Smooth muscle cell (in vitro differentiated cells): ENCODE measurements around the gene LMF2. TPM values are rescaled to one million over a fixed set of nuclear protein-coding genes. Genes with fewer than 3 reads are reported as not detected.

Source experiments
- DNase-seq: peaks from one replicate; lab custom pipeline; 2025; ENCODE audit not compliant: unreplicated experiment; lab: John Stamatoyannopoulos, UW
- H2AFZ ChIP-seq: fragments of 200-600 bp; sonication (generic); 2 replicates; pipeline ENCODE4 v1.6.0; 2016; ENCODE audit warnings: antibody characterized with exemption, low read depth, mild to moderate bottlenecking
- H3F3A ChIP-seq: fragments of 200-600 bp; sonication (generic); 2 replicates; pipeline ENCODE4 v1.6.0; 2017; ENCODE audit warnings: antibody characterized with exemption, low read depth
- H3K27ac ChIP-seq: fragments of 200-600 bp; sonication (generic); 2 replicates; pipeline ENCODE4 v1.5.1; 2016; ENCODE audit warnings: low read depth, mild to moderate bottlenecking
- H3K27me3 ChIP-seq: fragments of 200-600 bp; sonication (generic); 2 replicates; pipeline ENCODE4 v1.6.1; 2016; ENCODE audit warnings: low read depth, mild to moderate bottlenecking
- H3K36me3 ChIP-seq: fragments of 200-600 bp; sonication (generic); 2 replicates; pipeline ENCODE4 v1.5.1; 2016; ENCODE audit warnings: low read depth
- H3K4me1 ChIP-seq: fragments of 200-600 bp; sonication (generic); 2 replicates; pipeline ENCODE4 v1.5.1; 2016; ENCODE audit warnings: low read depth
- H3K4me2 ChIP-seq: fragments of 200-600 bp; sonication (generic); 2 replicates; pipeline ENCODE4 v1.6.0; 2016; ENCODE audit warnings: mild to moderate bottlenecking
- H3K4me3 ChIP-seq: fragments of 200-600 bp; sonication (generic); 2 replicates; pipeline ENCODE4 v1.5.1; 2016; ENCODE audit warnings: mild to moderate bottlenecking
- H3K79me2 ChIP-seq: fragments of 200-600 bp; sonication (generic); 2 replicates; pipeline ENCODE4 v1.6.0; 2016; ENCODE audit warnings: low read depth, mild to moderate bottlenecking
- H3K9ac ChIP-seq: fragments of 200-600 bp; sonication (generic); 2 replicates; pipeline ENCODE4 v1.6.0; 2016; ENCODE audit warnings: low read depth
- H3K9me3 ChIP-seq: fragments of 200-600 bp; sonication (generic); replicated peaks from 2 replicates; pipeline ENCODE4 v1.5.1; 2016; ENCODE audit warnings: low read depth
- H4K20me1 ChIP-seq: fragments of 200-600 bp; sonication (generic); 2 replicates; pipeline ENCODE4 v1.6.0; 2016; ENCODE audit warnings: low read depth
- CTCF ChIP-seq: fragments of 200-600 bp; sonication (generic); IDR thresholded peaks from 2 replicates; pipeline ENCODE4 v1.5.1; 2017; ENCODE audit warnings: borderline replicate concordance, mild to moderate bottlenecking, antibody characterized with exemption; ENCODE audit not compliant: insufficient read depth, poor library complexity, severe bottlenecking
- WGBS: methylation state at CpG from one replicate; pipeline ENCODE4 v1.1.7; 2016; ENCODE audit warnings: low lambda C conversion rate; 5-methylcytosine and 5-hydroxymethylcytosine counted together
- polyA plus RNA-seq: library from polyadenylated mRNA; unstranded; fragments of >200 nt; fragmentation: Nextera tagmentation; extraction: Ambion mirVana; gene quantifications from 2 replicates; pipeline ENCODE4 v1.2.1, GENCODE V29; 2016
- total RNA-seq: library from RNA; depleted of rRNA; stranded (reverse); fragments of >200 nt; gene quantifications from 2 replicates; pipeline ENCODE4 v1.2.3, GENCODE V29; 2014

The LMF2 gene
- total and polyA plus RNA-seq, 2 experiments from 2014 or later, result 53.5 to 130 TPM

- H4K20me1 ChIP-seq, result peaks cover 64% of the 10 kb centered on the region
- peaks cover 66% of the 10 kb centered on the region for H3K79me2 ChIP-seq
- peak overlapping the region; percentile 94 for H3K4me3 ChIP-seq
- H3K4me2 ChIP-seq, result peak overlapping the region; percentile 94
- H3K9me3 ChIP-seq, result no peaks in the 10 kb centered on the region
- no peak overlapping the region for H2AFZ ChIP-seq
- no peaks in the 10 kb centered on the region for H3K27me3 ChIP-seq
- peak overlapping the region; percentile 68 for H3K27ac ChIP-seq
- DNase-seq, result no peak
- 88% methylated on average over 6 of the region's 6 CpGs for WGBS
- peak overlapping the region; percentile 35 for H3K9ac ChIP-seq
- no peaks in the 10 kb centered on the region for H3K36me3 ChIP-seq
- H3F3A ChIP-seq, result no peaks in the 10 kb centered on the region
- peaks cover 18% of the 10 kb centered on the region for H3K4me1 ChIP-seq
- peak; percentile 25 for TF ChIP-seq CTCF
These were observed 34.4 kb downstream of the LMF2 start for GRCh38 chr22:50473088-50473487.

GRCh38 chr22:50471962-50472361 lies 35.5 kb downstream of the LMF2 start:
- Histone ChIP-seq H3K4me1 (peaks cover 18% of the 10 kb centered on the region), H3K9me3 (no peaks in the 10 kb centered on the region), H3K9ac (no peak overlapping the region), H3K4me2 (no peak overlapping the region), H3K79me2 (peaks cover 69% of the 10 kb centered on the region), H3K27me3 (no peaks in the 10 kb centered on the region), H2AFZ (no peak overlapping the region), H3K36me3 (no peaks in the 10 kb centered on the region), H3F3A (no peaks in the 10 kb centered on the region), H3K4me3 (no peak overlapping the region), H3K27ac (no peak overlapping the region), H4K20me1 (peaks cover 76% of the 10 kb centered on the region)
- DNase-seq, result no peak
- no peak for TF ChIP-seq CTCF
- WGBS, result 82% methylated on average over 5 of the region's 5 CpGs

GRCh38 chr22:50471197-50471847 lies 36.2 kb downstream of the LMF2 start:
- Histone ChIP-seq H2AFZ (no peak overlapping the region), H3K4me1 (peaks cover 18% of the 10 kb centered on the region), H3K36me3 (no peaks in the 10 kb centered on the region), H3F3A (no peaks in the 10 kb centered on the region), H3K4me2 (no peak overlapping the region), H3K79me2 (peaks cover 69% of the 10 kb centered on the region), H4K20me1 (peaks cover 82% of the 10 kb centered on the region), H3K9me3 (no peaks in the 10 kb centered on the region), H3K27ac (no peak overlapping the region), H3K4me3 (no peak overlapping the region), H3K9ac (no peak overlapping the region), H3K27me3 (no peaks in the 10 kb centered on the region)
- TF ChIP-seq CTCF, result no peak
- DNase-seq, result no peak
- 92% methylated on average over 16 of the region's 21 CpGs for WGBS

- Histone ChIP-seq H3K9me3 (no peaks in the 10 kb centered on the region), H3K4me1 (peaks cover 18% of the 10 kb centered on the region), H3K79me2 (peaks cover 69% of the 10 kb centered on the region), H3K9ac (no peak overlapping the region), H3K27ac (no peak overlapping the region), H3K27me3 (no peaks in the 10 kb centered on the region), H2AFZ (no peak overlapping the region), H4K20me1 (peaks cover 88% of the 10 kb centered on the region), H3F3A (no peaks in the 10 kb centered on the region), H3K36me3 (no peaks in the 10 kb centered on the region), H3K4me3 (no peak overlapping the region), H3K4me2 (peak overlapping the region; percentile 44)
- no peak for TF ChIP-seq CTCF
- WGBS, result 85% methylated on average over 6 of the region's 6 CpGs
- no peak for DNase-seq
These were observed 37.0 kb downstream of the LMF2 start for GRCh38 chr22:50470491-50470890.
